Stimulated activated CD4-positive, alpha-beta T cell treated with anti-CD3 and anti-CD28 coated beads, TNF-alpha, amount 100 ng/mL, for 1 hour (primary cell): ENCODE measurements around the gene TULP4.
"Not testable (repeated sequence)": the region's sequence is repeated elsewhere in the genome, so short reads cannot be mapped to it uniquely, and the experiment has no call there.

Source experiments
- DNase-seq, 3 donors: peaks; one replicate each; pipeline ENCODE4 v3.0.0-alpha.2; 2020; ENCODE audit warnings: low read depth in 3 of 3, low spot score in 1 of 3

Gene TULP4

DNA sequence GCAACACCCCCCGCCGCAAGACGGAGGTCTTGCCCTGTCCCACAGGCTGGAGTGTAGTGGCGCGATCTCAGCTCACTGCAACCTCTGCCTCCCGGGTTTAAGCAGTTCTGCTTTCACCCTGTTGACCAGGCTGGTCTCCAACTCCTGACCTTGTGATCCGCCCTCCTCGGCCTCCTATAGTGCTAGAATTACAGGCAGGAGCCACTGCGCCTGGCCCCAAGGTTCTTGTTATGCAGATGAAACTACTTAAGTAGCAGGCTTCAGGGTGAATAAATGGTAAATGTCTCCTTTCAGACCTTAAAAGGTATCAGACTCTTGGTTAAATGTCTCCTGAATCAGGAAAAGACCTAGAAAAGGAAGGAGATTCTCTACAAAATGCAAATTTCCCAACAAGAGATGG lies 152.2 kb downstream of the TULP4 start:
- DNase-seq: no peak

DNA sequence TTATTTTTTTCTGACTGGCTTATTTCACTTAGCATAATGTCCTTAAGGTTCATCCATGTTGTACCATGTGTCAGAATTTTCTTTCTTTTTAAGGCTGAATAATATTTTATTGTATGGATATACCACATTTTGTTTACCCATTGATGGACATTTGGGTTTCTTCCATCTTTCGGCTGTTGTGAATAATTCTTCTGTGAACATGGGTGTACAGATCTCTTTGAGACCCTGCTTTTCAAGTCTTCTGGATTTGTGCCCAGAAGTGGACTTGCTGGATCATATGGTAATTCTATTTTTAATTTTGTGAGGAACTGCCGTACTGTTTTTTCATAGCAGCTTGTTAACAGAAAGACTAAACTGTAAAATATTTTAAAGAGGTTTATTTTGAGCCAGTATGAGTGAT lies 153.0 kb downstream of the TULP4 start:
- no peak for DNase-seq

DNA sequence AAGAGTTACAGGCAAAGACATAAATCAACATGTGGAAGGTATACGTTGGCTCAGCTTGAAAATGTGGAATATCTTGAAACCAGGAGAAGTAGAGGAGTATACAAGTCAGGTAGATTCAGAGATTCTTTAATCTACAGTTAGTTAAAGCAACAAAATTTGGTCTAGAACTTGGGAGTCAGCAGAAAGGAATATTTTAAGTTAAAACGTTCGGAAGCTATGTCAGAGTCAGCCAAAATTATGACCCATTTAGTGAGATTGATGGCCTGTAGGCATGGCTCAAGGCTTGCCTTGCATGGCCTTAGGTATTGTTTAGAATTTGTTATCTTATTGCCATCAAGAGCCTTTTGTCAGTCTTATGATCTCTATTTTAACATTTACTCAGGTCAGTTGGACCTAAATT lies 153.5 kb downstream of the TULP4 start:
- DNase-seq: no peak

DNA sequence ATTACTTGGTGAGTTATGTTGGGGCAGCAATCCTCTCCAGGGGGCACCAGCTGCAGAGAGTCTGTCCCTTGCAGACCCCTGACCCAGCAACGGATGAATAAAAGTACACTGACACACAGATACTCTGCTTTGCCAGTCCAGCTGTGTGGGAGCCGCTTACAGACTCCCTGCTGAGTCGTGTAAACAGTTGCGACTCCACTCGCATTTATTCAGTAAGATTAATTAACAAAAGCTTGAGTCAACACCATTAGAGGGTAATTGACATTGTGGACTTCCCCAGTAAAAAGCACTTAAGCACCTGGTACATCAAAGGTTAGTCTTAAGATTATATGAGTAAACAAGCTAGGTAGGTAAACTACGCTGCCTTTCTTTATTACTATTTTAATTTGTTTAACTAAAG lies 155.7 kb downstream of the TULP4 start:
- DNase-seq: no peak

GRCh38 chr6:158468666-158469065 lies 156.4 kb downstream of the TULP4 start:
- no peak for DNase-seq

DNA sequence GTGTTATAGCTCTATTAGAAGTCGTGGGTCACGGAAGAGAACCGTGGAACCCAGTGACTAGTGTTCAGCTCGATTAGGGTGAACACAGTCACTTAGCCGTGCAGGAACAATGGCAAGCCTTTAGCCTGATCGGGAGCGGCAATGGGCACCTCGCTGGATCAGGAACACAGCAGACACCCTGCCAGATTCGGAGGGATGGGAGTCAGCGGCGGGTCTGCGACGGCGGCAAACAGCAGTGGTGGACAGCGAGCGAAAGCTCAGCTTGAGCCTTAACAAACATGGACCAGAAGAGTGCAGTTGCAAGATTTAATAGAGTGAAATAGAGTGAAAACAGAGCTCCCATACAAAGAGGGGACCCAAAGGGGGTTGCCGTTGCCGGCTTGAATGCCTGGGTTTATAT lies 157.8 kb downstream of the TULP4 start:
- not testable (repeated sequence) for DNase-seq

- no peak for DNase-seq
Measured at GRCh38 chr6:158471339-158471738, 159.1 kb downstream of the TULP4 start.

DNA sequence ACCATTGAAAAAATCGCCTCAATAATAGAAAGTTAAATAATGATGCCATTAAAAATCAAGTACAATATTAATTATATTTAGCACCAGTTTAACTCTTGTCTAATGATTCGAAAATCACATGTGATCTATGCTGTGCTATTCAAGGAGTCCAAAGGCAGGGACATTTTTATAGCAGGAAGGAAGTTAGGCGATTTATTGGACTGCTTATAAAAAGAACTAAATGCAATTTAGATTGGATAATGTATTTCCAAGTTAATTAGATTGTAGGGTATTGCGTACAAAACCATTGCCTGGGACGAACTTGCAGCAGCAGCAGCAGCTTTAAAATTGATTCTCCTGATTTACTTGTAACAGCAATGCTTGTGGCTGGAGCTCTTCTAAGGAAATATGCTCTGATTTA lies 160.2 kb downstream of the TULP4 start:
- no peak for DNase-seq

- no peak for DNase-seq
Measured at GRCh38 chr6:158474961-158475343, 162.7 kb downstream of the TULP4 start.

GRCh38 chr6:158475344-158476302 lies 163.4 kb downstream of the TULP4 start:
- no peak for DNase-seq

GRCh38 chr6:158476389-158476788 lies 164.1 kb downstream of the TULP4 start:
- DNase-seq: no peak

- not testable (repeated sequence) for DNase-seq
Measured at GRCh38 chr6:158477722-158478121, 165.5 kb downstream of the TULP4 start.

DNA sequence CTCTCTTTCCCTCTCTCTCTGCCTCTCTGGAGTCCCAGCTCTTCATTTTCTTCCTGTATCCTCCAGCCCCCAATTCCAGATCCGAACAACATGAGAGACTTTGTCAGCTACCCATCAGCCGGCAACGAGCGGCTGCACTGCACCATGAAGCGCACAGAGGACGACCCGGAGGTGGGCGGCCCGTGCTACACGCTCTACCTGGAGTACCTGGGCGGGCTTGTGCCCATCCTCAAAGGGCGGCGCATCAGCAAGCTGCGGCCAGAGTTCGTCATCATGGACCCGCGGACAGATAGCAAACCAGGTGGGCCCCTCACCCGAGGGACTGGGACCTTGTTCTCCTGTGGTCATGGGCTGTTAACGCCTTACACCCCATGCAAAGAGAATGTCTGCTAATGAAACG lies 168.7 kb downstream of the TULP4 start:
- no peak for DNase-seq

DNA sequence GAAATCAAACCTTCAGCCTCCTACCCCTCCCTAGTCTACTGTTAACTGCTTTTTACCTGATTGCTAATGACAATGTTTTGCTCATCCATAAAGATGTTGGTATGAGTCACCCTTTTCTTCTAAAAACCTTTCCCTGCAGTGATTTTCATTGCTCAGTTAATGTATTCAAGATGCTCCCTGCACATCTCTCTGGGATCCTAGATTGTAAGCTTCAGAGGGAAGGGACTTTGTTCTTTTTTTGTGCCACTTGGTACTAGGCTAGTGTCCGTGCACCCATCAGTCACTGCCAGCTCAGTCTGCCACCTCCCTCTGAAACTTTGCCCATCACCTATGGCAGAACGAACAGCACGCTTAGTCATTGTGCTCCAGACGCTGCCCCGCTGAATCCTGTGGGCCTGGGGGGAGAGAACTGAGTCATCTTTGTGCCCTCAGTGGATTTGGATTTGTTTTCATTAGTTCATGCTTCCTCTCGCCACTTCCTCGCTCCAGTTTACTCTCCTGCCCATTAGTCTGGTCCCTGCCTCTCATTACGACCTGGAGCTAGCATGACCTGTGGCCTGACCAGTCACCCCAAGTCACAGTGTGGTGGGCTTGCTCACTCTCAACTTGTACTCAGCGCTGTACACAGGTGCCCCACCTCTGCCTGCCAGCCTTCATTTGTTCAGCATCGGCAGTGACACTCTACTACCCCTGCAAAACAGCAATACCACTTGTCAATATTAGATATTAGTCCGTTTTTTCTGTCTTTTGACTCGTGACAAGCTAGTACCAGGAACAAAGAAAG lies 169.6 kb downstream of the TULP4 start:
- DNase-seq: no peak

- no peak for DNase-seq
Measured at GRCh38 chr6:158485431-158485830, 173.2 kb downstream of the TULP4 start.

DNA sequence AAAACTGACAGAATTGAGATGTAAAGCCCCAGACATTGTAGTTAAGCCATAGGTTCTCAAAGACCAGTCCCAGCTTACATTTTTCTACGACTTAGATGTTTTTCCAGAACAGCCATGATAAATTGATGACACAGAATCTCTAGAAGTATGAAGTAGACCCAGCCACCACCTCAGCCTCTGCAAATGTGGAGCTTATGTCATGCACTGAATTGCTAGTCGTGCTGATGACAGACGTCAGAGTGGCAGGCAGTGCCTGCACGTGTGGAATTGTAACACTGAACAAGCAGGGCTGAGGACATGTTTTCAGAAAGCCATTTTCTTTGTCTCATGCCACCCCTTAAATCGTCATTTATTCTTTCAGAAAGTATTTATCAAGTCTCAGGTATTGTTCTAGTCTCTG lies 175.2 kb downstream of the TULP4 start:
- DNase-seq: no peak

DNA sequence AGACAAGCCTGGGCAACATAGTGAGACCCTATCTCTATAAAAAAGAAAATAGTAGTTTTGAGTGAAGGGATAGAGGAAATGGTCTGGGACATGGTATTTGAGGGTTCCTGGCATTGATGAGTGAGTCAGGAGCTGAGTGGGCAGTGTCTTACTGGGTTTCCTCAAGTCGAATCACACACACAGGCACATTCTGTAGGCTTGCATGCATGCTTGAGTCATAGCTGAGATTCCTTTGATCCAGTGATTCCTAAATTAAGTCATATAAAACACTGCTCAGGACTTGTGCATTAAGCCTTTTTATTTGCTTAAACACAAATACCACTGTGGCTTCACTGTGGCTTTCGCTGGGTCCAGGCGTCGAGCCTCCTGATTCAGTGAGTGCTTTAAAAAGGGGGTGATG lies 175.8 kb downstream of the TULP4 start:
- DNase-seq: no peak

GRCh38 chr6:158489441-158489840 lies 177.2 kb downstream of the TULP4 start:
- DNase-seq: no peak

- no peak for DNase-seq
Measured at GRCh38 chr6:158492881-158493280, 180.6 kb downstream of the TULP4 start.

DNA sequence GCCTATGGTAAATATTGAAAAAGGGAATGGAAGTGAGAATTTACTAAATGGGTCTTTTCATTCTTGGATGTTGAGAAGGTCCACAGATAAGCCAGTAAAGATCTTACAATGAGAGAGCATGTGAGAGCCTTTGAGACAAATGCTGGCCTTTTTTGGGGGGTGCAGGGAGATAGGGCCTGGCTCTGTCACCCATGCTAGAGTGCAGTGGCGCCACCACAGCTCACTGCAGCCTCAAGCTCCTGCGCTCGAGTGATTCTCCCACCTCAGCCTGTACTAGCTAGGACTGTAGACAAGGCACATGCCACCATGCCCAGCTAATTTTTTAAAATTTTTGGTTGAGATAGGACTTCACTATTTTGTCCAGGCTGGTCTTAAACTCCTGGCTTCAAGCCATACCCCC lies 184.4 kb downstream of the TULP4 start:
- DNase-seq: no peak

DNA sequence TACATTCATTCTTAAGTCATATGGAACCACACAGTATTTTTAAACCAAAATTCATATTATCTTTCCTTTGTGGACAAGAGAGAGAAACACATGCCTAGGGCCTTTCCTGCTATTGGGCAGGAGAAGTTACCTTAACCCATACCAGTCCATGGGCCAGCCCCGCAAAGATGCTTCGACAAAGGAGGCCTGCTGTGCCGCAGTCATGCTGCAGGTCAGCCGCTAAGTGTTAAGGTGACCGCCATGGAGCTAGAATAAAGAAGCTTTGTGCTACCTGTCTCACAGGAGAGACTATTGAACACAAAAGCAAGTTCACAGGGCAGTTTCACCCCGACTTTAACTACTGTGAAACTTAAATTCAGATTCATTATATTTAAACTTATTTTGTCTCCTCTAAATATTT lies 185.4 kb downstream of the TULP4 start:
- DNase-seq: no peak

DNA sequence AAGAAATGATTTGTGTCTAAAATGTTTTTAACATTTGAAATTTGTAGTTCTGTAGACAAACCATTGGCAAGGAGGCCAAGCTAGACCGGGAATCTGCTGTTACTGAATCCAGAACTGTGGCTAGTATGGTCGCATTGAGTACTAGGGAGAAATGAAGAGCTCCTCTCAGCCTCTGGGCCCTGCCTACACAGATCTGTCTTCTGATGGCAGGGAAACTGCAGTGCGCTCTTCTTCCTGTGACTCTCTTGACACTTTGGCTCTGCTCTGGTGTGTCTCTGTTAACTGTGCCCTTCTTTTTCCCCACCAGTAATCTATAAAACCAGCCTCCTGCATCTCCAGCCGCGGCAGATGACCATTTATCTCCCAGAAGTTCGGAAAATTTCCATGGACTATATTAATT lies 186.1 kb downstream of the TULP4 start:
- DNase-seq: no peak
